HG03025 (cell line): Measurements from ENCODE around the gene FHIT.
"Not testable (repeated sequence)": the region's sequence is repeated elsewhere in the genome, so short reads cannot be mapped to it uniquely, and the experiment has no call there.

ENCODE experiments used
- ATAC-seq: cut with Tn5 transposase; IDR thresholded peaks from one replicate; pipeline ENCODE4 v1.9.1; 2021; ENCODE audit warnings: mild to moderate bottlenecking, moderate library complexity; ENCODE audit not compliant: unreplicated experiment, low FRiP score

The FHIT gene

GRCh38 chr3:60743631-60744164 is 507.6 kb downstream of the FHIT start:
- no peak for ATAC-seq

GRCh38 chr3:60742606-60743145 is 508.6 kb downstream of the FHIT start:
- ATAC-seq: no peak

GRCh38 chr3:60737633-60738399 is 513.4 kb downstream of the FHIT start:
- no peak for ATAC-seq

GRCh38 chr3:60730371-60730770 is 520.9 kb downstream of the FHIT start:
- ATAC-seq: no peak

DNA sequence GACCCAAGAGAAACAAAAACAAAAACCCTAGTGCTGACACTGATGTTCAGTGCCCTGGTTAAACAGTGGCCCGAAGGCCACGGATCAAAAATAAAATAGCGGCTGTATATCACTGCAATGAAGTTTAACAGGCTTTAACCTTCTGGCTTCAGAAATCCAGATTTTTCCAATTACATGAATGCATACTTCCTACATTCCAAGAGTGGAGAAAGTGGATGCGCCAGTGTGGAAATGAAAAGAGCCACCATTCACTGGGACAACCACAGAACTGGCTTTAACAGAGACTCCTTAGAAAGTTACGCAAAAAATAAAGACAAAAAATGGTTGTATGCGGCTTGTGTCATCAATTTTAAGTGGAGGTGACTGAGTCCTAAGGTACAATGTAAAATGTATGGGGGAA is 522.2 kb downstream of the FHIT start:
- no peak for ATAC-seq

DNA sequence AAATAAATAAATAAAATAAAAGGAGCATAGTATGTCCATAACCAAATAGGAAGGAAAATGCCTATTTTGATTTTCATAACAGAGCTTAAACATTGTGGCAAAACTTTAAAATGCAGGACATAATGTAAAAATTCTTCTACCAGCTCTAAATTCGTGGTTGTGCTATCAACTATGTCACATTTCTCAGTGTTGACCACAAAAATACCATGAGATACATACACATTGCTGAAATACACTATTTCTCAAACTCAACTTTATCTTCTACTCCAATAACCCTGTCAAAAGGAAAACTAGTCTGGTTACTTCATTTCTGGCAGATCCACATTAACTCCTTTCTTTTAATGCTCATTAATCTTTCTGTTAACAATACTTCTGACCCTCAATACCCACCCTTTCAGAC is 523.2 kb downstream of the FHIT start:
- ATAC-seq: no peak

DNA sequence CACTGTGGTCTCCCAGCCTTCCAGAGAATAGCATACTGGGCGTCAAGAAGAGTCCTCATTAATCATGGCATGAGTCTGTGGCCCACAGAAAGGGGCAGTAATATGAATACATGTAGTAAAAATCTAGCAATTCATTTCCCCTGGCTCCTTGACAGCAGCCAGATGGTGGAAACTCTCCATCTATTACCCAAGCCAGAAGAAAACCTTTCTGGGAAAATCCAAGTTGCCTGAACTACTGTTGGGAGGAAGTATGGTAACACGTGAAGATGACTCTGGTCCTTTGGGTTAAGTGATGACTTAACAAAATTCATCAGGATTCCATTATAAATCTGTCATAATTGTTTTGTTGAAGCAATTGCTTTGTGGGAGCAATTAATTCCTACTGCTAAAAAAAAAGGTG is 530.5 kb downstream of the FHIT start:
- no peak for ATAC-seq

DNA sequence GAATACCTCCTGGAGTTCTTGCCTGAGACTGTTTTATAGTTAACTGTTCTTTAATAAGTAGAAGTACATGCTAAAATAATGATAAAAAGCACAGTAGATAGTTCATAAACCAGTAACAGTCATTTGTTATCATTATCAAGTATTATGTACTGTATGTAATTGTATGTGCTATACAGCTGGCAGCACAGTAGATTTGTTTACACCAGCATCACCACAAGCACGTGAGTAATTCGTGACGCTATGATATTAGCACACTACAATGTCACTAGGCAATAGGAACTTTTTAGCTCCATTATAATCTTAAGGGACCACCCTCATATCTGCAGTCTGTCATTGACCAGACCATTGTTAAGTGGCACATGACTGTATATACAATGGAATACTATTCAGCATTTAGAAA is 534.7 kb downstream of the FHIT start:
- ATAC-seq: no peak

- ATAC-seq: no peak
Observed at GRCh38 chr3:60708191-60708975, 542.9 kb downstream of the FHIT start.

- no peak for ATAC-seq
Observed at GRCh38 chr3:60707452-60708020, 543.7 kb downstream of the FHIT start.

DNA sequence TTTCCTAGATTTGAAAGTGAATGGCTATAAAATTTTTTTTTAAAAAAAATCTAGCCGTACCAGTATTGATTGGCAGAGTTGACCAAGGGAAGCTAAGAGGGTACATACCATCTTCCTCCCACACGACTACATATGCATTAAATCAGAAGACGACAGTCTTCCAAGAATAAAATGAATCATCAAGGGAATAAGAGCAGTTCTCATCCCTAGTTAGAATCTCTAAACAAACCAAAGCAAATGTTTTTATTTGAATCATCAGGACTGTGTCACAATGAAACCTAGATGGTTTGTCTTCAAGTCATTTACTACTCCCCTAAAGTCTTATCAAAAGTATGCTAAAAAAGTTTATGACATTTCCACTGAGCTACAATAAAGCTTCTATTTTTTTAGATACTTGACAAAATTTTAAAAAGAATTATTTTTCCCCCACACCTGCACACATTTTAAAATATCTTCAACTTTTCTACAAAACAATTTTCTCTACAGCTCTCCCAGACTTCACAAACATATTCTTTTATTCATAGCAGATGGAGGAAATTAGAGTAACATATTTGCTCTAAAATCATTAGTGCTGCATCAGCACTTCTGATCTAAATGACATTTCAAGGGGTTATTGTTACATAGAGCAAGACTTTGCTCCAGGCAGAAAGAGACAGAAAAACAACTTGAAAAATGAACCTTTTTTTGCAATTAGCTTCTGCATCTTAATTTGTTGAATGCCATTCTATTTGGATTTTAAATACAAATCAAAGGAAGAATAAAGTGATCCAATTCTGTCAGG is 547.1 kb downstream of the FHIT start:
- ATAC-seq: no peak

DNA sequence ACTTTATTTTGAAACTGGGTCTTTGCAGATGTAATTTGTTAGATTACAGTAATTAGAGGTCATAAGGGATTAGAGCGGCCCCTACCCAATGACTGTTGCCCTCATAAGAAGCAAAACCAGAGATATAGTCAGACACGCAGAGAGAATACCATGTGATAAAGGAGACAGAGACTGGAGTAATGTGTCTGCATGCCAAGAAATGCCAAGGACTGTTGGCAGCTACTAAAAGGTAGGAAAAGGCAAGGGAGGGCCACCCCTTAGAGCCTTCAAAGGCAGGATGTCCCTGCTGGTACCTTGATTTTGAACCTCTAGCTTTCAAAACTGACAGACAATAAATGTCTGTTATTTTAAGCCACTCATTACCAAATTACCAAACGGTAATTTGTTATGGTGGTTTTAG is 548.2 kb downstream of the FHIT start:
- ATAC-seq: no peak

- ATAC-seq: no peak
Observed at GRCh38 chr3:60698117-60698516, 553.1 kb downstream of the FHIT start.

DNA sequence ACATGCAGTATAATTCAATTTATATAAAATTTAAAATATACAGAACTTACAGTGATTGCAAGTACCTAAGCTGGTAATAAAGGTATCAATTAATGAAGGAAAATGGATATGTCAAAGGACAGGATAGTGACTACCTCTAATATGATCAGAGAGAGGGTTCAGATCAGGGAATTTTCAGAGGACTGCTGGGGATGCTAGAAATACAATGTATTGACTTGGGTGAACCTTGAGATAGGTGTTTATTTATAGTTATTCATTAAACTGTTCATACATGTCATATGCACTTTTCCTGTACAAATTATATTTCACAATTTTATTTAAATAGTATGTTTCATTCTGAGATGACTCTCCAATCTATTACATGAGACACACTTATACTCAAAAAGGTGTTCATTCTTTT is 554.1 kb downstream of the FHIT start:
- ATAC-seq: no peak

DNA sequence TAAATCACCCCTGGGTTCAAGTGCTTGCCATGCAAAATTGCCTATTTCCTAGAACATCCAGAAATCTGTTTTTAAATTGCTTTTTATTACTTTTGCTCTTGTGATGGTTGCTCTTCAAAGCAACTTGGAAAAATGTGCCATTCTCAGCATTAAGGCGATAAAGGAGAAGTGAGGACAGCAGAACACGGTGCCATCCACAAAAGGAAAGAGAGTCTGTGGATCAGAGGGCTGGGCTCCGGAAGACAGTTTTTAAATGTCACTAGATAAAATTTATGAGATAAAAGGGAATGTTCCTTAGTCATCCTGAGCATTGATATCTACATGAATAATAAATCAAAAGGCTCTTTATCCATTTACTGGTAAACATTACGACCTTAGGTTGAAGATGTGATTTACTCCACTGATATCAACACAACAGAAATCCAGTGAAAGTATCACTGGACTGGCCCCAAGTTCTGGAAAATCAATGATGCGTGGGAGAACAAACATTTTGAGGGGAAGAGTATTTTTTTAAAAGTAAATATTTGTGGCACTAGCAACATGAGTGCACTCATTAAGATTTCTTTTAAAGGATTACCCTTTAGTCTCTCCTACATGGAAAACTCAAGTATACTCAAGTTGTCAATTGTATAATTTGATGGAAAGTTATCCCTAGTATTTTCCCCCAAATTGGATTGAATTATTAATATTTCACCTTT is 554.7 kb downstream of the FHIT start:
- ATAC-seq: no peak

DNA sequence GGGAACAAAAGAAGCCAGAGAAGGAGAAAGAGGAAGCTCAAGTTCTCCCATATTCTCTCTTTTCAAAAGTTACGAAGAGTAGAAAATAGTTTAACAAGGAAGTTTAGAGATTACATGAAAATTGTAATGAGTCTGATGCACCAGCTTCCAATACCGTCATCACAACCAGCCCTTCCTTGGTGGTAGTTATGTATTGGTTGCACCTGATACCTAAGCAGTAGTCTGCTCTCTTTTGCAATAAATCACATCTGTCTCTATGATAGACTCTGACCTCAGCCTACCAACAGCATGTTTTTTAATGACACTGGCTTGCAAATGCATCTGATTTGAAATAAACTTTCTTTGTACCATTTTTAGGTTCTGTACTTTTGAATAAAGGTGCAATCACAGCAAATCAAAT is 575.8 kb downstream of the FHIT start:
- ATAC-seq: no peak

DNA sequence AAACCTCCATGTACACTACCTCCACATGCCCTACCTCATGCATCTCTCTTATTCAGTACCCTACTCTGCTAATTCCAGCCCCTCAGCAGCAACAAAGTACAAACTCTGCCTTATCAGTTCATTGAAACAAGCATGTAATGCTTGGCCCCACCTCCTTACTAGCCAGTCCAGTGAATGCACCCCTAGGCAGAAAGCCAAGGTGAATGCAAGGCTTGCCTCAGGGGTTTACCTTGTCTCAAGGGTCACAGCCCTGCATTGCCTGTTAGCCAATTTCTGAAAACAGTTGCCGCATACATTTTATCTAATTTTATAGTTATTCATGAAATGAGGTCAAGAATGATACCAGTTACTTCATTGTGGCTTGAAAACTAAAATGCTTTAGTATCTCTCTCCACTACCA is 576.4 kb downstream of the FHIT start:
- no peak for ATAC-seq

GRCh38 chr3:60673123-60673522 is 578.1 kb downstream of the FHIT start:
- ATAC-seq: no peak

GRCh38 chr3:60672337-60672736 is 578.9 kb downstream of the FHIT start:
- ATAC-seq: not testable (repeated sequence)

DNA sequence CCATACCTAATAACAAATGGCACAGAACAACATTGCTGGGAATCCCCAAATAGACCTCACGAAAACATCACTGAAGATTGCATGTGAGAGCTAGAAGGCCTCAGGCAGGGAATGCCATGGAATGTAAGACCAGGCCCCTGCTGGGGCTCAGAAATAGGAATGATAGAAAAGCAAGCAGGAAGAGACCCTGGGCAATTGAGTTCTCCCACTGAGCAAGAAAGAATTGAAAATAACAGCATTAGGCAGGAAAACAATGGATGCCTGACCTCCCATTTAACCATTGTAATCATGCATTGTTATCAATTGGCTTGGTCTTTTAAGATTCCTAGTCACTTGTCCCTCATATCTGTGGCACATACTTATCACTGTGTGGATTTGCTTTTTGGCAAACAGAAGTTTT is 581.6 kb downstream of the FHIT start:
- no peak for ATAC-seq
